ENCODE measurements around the gene MALRD1.

MALRD1 gene

DNA sequence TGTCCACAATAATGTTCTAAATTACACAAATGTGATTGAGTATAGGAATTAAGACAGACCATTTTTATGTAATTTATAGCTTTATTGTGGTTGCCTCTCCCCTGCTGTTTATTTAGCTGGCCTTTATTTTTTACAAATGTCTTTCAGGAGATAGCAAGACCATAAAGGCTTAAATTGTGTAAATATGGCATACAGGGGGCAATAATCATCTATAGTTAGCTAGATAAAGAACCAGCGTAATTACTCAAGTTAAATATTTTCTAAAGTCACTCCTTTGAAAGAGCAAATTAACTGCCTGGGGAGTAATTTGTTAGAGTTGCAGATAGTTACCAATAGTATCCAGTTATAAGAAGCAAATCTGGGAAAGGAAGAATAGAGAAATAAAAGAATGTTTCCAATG, at the start of gene MALRD1:
Gene MALRD1, plus strand, starts transcription at position 313 of the 400 bp plus-strand sequence. CDS start 138 bp downstream, outside the sequence.
- DNase-seq (ENCODE audit: low read depth), result no peak

DNA sequence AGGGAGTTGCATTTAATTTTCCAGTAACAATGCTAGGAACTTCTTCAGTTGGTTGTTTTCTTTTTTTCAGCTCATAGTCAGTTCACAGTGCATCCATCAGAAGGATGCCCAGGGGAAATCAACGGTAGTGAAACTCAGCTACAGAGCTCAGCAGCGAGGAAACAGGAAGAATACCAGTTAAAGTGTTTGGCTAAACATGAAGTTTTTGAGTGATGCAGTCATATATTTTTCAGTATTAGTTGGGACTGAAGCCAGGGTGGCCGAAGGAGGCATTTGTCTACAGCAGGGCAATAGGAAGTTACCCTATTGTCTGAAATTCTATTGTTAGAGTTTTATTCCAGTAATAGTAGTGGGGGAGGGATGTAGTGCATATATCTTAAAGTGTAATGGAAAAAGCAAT, 45.3 kb upstream of the MALRD1 start:
- no peak for DNase-seq (ENCODE audit: low read depth)

- DNase-seq (ENCODE audit: low read depth), result no peak
These were observed 36.5 kb upstream of the MALRD1 start for GRCh38 chr10:19012111-19012510.

DNA sequence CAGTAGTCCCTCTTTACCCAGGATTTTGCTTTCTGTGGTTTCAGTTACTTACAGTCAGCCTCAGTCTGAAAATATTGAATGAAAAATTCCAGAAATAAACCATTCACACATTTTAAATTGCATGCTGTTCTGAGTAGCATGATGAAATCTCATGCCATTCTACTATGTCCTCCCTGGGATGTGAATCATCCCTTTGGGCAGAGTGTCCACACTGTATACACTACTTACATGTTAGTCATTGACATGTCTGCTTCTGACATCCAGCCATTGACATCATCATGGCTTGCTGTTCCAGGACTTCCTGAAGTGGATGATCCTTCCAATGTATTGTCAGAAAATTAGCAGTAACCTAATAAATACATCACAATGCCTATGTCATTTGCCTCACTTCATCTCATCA, 34.6 kb upstream of the MALRD1 start:
- no peak for DNase-seq (ENCODE audit: low read depth)

- no peak for DNase-seq (ENCODE audit: low read depth)
These were observed 34.1 kb upstream of the MALRD1 start for GRCh38 chr10:19014498-19014897.

- DNase-seq (ENCODE audit: low read depth), result no peak
These were observed 31.3 kb upstream of the MALRD1 start for GRCh38 chr10:19017116-19017890.

GRCh38 chr10:19021162-19021561, 27.4 kb upstream of the MALRD1 start:
- DNase-seq (ENCODE audit: low read depth), result no peak

GRCh38 chr10:19024611-19025010, 24.0 kb upstream of the MALRD1 start:
- DNase-seq (ENCODE audit: low read depth), result no peak

GRCh38 chr10:19031763-19032162, 16.8 kb upstream of the MALRD1 start:
- DNase-seq (ENCODE audit: low read depth), result no peak

DNA sequence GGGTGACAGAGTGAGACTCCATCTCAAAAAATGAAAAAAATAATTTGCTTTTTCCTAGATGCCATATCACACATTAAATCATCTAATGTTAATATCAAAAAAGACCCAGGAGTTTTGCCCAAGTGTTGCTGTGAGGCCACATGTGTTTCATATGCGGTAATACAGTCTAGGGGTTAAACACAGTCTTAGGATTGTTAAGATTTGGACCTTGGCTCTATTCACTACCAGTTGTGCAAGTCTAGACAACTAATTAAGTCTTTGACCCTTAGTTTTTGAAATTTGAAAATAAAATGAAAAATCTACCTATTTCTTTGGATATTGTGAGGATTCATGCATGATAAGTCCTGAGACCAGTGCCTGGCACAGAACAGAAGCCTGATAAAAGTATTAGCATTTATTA, 14.9 kb upstream of the MALRD1 start:
- DNase-seq (ENCODE audit: low read depth), result no peak

GRCh38 chr10:19041171-19041570, 7.4 kb upstream of the MALRD1 start:
- DNase-seq (ENCODE audit: low read depth), result no peak

GRCh38 chr10:19043431-19043830, 5.2 kb upstream of the MALRD1 start:
- DNase-seq (ENCODE audit: low read depth), result no peak

DNA sequence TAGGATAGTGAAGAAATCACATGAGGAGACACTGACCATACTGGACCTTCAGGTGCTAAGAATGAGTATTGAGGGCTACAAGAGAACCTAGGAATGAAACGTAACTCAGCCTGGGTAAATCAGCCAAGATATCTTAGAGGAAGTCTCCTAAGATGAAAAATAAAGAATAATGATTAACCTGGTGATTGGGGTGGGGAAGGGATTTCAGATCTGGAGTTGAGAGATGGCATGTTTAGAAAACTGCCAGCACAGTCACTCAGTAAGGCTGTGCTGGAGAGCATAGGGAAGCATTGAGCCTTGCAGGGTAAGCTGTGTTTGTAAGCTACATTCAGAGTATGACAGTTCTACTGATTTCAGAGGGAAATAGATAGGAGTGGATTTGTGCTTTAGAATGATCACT, 1.9 kb upstream of the MALRD1 start:
- no peak for DNase-seq (ENCODE audit: low read depth)

GRCh38 chr10:19048891-19049290, 290 bp downstream of the MALRD1 start:
- DNase-seq (ENCODE audit: low read depth), result no peak

DNA sequence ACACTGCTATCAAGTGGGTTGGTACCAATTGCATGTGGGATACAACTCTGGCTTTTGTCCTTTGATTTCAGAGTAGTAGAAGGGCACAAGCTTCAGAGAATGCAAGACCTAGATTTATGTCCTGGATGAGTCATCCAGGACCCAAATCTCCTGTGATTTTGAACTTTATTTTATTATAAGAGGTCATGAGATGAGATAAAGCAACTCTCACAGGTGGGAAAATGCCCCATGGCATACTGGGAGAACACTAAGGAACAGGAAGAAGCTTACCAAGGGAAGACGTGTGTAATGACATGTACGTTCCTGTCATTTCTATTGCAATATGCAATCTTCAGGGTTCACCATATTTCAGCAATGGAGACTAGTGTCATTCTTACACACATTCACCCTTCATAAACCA, 966 bp downstream of the MALRD1 start:
- no peak for DNase-seq (ENCODE audit: low read depth)

GRCh38 chr10:19054289-19054835, 5.8 kb downstream of the MALRD1 start:
- DNase-seq (ENCODE audit: low read depth), result no peak

- no peak for DNase-seq (ENCODE audit: low read depth)
These were observed 9.4 kb downstream of the MALRD1 start for GRCh38 chr10:19058046-19058445.

- no peak for DNase-seq (ENCODE audit: low read depth)
These were observed 15.4 kb downstream of the MALRD1 start for GRCh38 chr10:19063986-19064385.

- no peak for DNase-seq (ENCODE audit: low read depth)
These were observed 23.3 kb downstream of the MALRD1 start for GRCh38 chr10:19071946-19072345.

DNA sequence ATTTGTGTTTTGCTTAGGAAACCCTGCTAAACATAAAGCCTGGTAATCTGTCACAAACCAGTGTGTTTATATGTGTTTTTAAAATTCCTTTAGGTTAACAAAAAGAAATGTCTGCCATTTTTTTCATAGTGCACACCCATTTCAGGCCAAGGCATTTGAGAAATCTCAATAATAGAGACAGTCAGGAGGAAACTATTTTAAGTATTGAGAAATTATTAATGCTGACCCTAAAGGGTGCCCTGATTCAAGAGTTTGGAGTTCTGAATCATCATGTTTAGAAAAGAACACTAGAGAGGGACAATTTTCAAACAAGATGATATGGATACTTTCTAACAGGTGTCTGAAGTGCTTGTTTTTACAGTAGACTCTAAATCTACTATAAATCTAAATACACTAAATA, 28.7 kb downstream of the MALRD1 start:
- no peak for DNase-seq (ENCODE audit: low read depth)

- DNase-seq (ENCODE audit: low read depth), result no peak
These were observed 48.0 kb downstream of the MALRD1 start for GRCh38 chr10:19096501-19097073.

GRCh38 chr10:19097151-19097550, 48.5 kb downstream of the MALRD1 start:
- no peak for DNase-seq (ENCODE audit: low read depth)

- DNase-seq (ENCODE audit: low read depth), result no peak
These were observed 50.2 kb downstream of the MALRD1 start for GRCh38 chr10:19098803-19099202.

DNA sequence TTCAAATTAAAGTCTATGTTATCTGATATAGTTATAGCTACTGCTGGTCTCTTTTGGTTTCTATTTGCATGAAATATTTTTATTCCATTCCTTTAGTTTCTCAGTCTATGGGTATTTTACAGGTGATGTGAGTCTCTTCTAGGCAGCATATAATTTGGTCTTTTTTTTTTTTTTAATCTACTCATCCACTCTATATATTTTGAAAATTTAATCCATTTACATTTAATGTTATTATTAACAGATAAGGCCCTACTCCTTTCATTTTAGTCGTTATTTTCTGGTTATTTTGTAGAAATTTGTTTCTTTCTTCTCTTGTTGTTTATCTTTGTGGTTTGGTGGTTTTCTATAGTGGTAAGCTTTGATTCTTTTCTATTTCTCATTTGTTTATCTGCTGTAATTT, 58.8 kb downstream of the MALRD1 start:
- no peak for DNase-seq (ENCODE audit: low read depth)

Data from T-helper 22 cell (primary cell).